Hepatocyte (in vitro differentiated cells): ENCODE data around the gene GRSF1.

ENCODE experiments used
- EZH2 ChIP-seq: fragments of 200-600 bp; sonication (generic); IDR thresholded peaks from 2 replicates; pipeline ENCODE4 v1.6.1; 2016; ENCODE audit warnings: antibody characterized with exemption, mild to moderate bottlenecking, borderline replicate concordance
- EZH2phosphoT487 ChIP-seq: fragments of 200-600 bp; sonication (generic); IDR thresholded peaks from one replicate; pipeline ENCODE4 v1.6.1; 2018; ENCODE audit warnings: antibody characterized with exemption, mild to moderate bottlenecking, low read depth, moderate library complexity; ENCODE audit not compliant: unreplicated experiment, severe bottlenecking
- TF ChIP-seq, protein P1 (sequence below): fragments of 200-600 bp; sonication (generic); IDR thresholded peaks from 2 replicates; pipeline ENCODE4 v1.5.1; 2016; ENCODE audit warnings: antibody characterized with exemption, mild to moderate bottlenecking; ENCODE audit not compliant: poor library complexity

DNA sequence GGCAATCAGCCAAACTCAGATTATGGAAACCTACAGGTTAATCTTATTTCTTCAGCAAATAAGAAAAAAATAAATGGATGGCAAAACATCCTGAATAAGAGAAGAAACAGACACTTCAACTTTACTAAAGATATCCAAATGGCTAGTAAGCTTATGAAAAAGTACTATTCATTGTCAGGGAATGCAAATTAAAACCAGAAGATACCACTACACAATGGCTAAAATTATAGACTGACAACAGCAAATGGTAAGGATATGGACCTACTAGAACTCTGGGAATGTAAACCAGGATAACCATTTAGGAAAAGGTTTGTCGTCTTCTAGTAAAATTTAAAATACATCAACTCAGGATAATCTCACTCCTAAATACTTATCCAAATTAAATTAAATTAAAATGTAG, 24.3 kb downstream of the GRSF1 start:
- TF ChIP-seq, protein P1, sequence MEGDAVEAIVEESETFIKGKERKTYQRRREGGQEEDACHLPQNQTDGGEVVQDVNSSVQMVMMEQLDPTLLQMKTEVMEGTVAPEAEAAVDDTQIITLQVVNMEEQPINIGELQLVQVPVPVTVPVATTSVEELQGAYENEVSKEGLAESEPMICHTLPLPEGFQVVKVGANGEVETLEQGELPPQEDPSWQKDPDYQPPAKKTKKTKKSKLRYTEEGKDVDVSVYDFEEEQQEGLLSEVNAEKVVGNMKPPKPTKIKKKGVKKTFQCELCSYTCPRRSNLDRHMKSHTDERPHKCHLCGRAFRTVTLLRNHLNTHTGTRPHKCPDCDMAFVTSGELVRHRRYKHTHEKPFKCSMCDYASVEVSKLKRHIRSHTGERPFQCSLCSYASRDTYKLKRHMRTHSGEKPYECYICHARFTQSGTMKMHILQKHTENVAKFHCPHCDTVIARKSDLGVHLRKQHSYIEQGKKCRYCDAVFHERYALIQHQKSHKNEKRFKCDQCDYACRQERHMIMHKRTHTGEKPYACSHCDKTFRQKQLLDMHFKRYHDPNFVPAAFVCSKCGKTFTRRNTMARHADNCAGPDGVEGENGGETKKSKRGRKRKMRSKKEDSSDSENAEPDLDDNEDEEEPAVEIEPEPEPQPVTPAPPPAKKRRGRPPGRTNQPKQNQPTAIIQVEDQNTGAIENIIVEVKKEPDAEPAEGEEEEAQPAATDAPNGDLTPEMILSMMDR = no peak
- TF ChIP-seq EZH2phosphoT487 = no peak
- no peak for TF ChIP-seq EZH2
